HG02885 (cell line): ENCODE measurements around the gene CDC42EP3.
A peak's percentile ranks its signal among the peaks of the same experiment; 100 is the strongest.

Experiments used
- ATAC-seq: cut with Tn5 transposase; IDR thresholded peaks from one replicate; pipeline ENCODE4 v1.9.1; 2021; ENCODE audit warnings: mild to moderate bottlenecking; ENCODE audit not compliant: unreplicated experiment, poor library complexity

CDC42EP3 gene

GRCh38 chr2:37622450-37623100 lies 48.9 kb downstream of the CDC42EP3 start:
- no peak for ATAC-seq

- ATAC-seq: no peak
Observed at GRCh38 chr2:37621199-37621598, 50.2 kb downstream of the CDC42EP3 start.

- no peak for ATAC-seq
Observed at GRCh38 chr2:37619959-37620300, 51.5 kb downstream of the CDC42EP3 start.

- no peak for ATAC-seq
Observed at GRCh38 chr2:37619230-37619958, 52.0 kb downstream of the CDC42EP3 start.

GRCh38 chr2:37618326-37618725 lies 53.1 kb downstream of the CDC42EP3 start:
- no peak for ATAC-seq

- no peak for ATAC-seq
Observed at GRCh38 chr2:37617119-37617892, 54.1 kb downstream of the CDC42EP3 start.

GRCh38 chr2:37616677-37617005 lies 54.8 kb downstream of the CDC42EP3 start:
- no peak for ATAC-seq

GRCh38 chr2:37615804-37616676 lies 55.4 kb downstream of the CDC42EP3 start:
- ATAC-seq: no peak

GRCh38 chr2:37614061-37614738 lies 57.2 kb downstream of the CDC42EP3 start:
- no peak for ATAC-seq

GRCh38 chr2:37612382-37612781 lies 59.1 kb downstream of the CDC42EP3 start:
- ATAC-seq: no peak

- no peak for ATAC-seq
Observed at GRCh38 chr2:37610638-37611289, 60.7 kb downstream of the CDC42EP3 start.

GRCh38 chr2:37609782-37610181 lies 61.7 kb downstream of the CDC42EP3 start:
- ATAC-seq: no peak

- no peak for ATAC-seq
Observed at GRCh38 chr2:37604716-37605115, 66.7 kb downstream of the CDC42EP3 start.

GRCh38 chr2:37602702-37603101 lies 68.7 kb downstream of the CDC42EP3 start:
- ATAC-seq: no peak

- no peak for ATAC-seq
Observed at GRCh38 chr2:37602040-37602439, 69.4 kb downstream of the CDC42EP3 start.

GRCh38 chr2:37601569-37601968 lies 69.9 kb downstream of the CDC42EP3 start:
- ATAC-seq: no peak

- peak; percentile 57 for ATAC-seq
Observed at GRCh38 chr2:37600735-37601134, 70.7 kb downstream of the CDC42EP3 start.

- ATAC-seq: no peak
Observed at GRCh38 chr2:37599688-37600525, 71.5 kb downstream of the CDC42EP3 start.

- ATAC-seq: no peak
Observed at GRCh38 chr2:37593694-37594093, 77.7 kb downstream of the CDC42EP3 start.
